Stimulated activated CD4-positive, alpha-beta T cell treated with anti-CD3 and anti-CD28 coated beads, Interleukin-1b, Interleukin-23, amount 100 ng/mL, for 48 hours (primary cell): ENCODE measurements around the gene ASH1L.
"Not testable (repeated sequence)": the region's sequence is repeated elsewhere in the genome, so short reads cannot be mapped to it uniquely, and the experiment has no call there.

Experiments
- DNase-seq: peaks from one replicate; pipeline ENCODE4 v3.0.0-alpha.2; 2020

ASH1L gene

GRCh38 chr1:155562581-155563376 lies at the start of gene ASH1L:
Gene ASH1L, minus strand, starts transcription at chr1:155562803. Its CDS starts 41,284 bp downstream, at chr1:155521519.
- peak; percentile 91 for DNase-seq

- not testable (repeated sequence) for DNase-seq
These were observed 47.6 kb upstream of the ASH1L start for GRCh38 chr1:155610257-155610647.

GRCh38 chr1:155609515-155610256 lies 47.1 kb upstream of the ASH1L start, which contains the start of gene MSTO1:
Gene MSTO1, plus strand, starts transcription at chr1:155610218. Its CDS starts 31 bp downstream, at chr1:155610249.
- peak; percentile 99 for DNase-seq

- DNase-seq, result no peak
These were observed 46.3 kb upstream of the ASH1L start for GRCh38 chr1:155608888-155609225.

- peak; percentile 13 for DNase-seq
These were observed 45.1 kb upstream of the ASH1L start for GRCh38 chr1:155607708-155608107.

GRCh38 chr1:155599828-155600572 lies 37.4 kb upstream of the ASH1L start:
- DNase-seq, result not testable (repeated sequence)

- DNase-seq, result no peak
These were observed 36.3 kb upstream of the ASH1L start for GRCh38 chr1:155598842-155599331.

- DNase-seq, result no peak
These were observed 34.3 kb upstream of the ASH1L start for GRCh38 chr1:155596864-155597263.

- not testable (repeated sequence) for DNase-seq
These were observed 33.4 kb upstream of the ASH1L start for GRCh38 chr1:155595877-155596474.

- no peak for DNase-seq
These were observed 29.2 kb upstream of the ASH1L start for GRCh38 chr1:155591770-155592169.

- not testable (repeated sequence) for DNase-seq
These were observed 28.1 kb upstream of the ASH1L start for GRCh38 chr1:155590516-155591247.

GRCh38 chr1:155589282-155589681 lies 26.7 kb upstream of the ASH1L start:
- DNase-seq, result not testable (repeated sequence)

- not testable (repeated sequence) for DNase-seq
These were observed 21.2 kb upstream of the ASH1L start for GRCh38 chr1:155583846-155584245.

GRCh38 chr1:155575608-155576007 lies 13.0 kb upstream of the ASH1L start:
- DNase-seq, result not testable (repeated sequence)

- no peak for DNase-seq
These were observed 11.5 kb upstream of the ASH1L start for GRCh38 chr1:155574077-155574476.

- DNase-seq, result no peak
These were observed 8.0 kb upstream of the ASH1L start for GRCh38 chr1:155570593-155570990.

- no peak for DNase-seq
These were observed 7.5 kb upstream of the ASH1L start for GRCh38 chr1:155569988-155570592.

GRCh38 chr1:155563377-155564022 lies 897 bp upstream of the ASH1L start:
- not testable (repeated sequence) for DNase-seq

GRCh38 chr1:155561779-155562580 lies 623 bp downstream of the ASH1L start:
- peak; percentile 57 for DNase-seq

GRCh38 chr1:155555915-155556314 lies 6.7 kb downstream of the ASH1L start:
- no peak for DNase-seq
